GM18502 (cell line): ENCODE data around the gene ZNF443.
"Not testable (repeated sequence)": the region's sequence is repeated elsewhere in the genome, so short reads cannot be mapped to it uniquely, and the experiment has no call there.

Experiments
- ATAC-seq: cut with Tn5 transposase; IDR thresholded peaks from one replicate; pipeline ENCODE4 v1.9.1; 2021; ENCODE audit warnings: mild to moderate bottlenecking; ENCODE audit not compliant: unreplicated experiment, poor library complexity

The ZNF443 gene

GRCh38 chr19:12425236-12425887 lies 15.5 kb downstream of the ZNF443 start:
- ATAC-seq, result no peak

- ATAC-seq, result not testable (repeated sequence)
Measured at GRCh38 chr19:12417273-12417672, 23.5 kb downstream of the ZNF443 start.

- ATAC-seq, result no peak
Measured at GRCh38 chr19:12411893-12412292, 28.9 kb downstream of the ZNF443 start.

GRCh38 chr19:12400633-12401502 lies 40.0 kb downstream of the ZNF443 start, which contains the start of gene ZNF799:
Gene ZNF799 (minus strand): TSS chr19:12401271. CDS start chr19:12401070, 201 bp downstream.
- peak; percentile 87 for ATAC-seq

- peak; percentile 41 for ATAC-seq
Measured at GRCh38 chr19:12399901-12400632, 40.8 kb downstream of the ZNF443 start.

- ATAC-seq, result not testable (repeated sequence)
Measured at GRCh38 chr19:12391148-12391547, 49.7 kb downstream of the ZNF443 start.

- not testable (repeated sequence) for ATAC-seq
Measured at GRCh38 chr19:12386365-12386764, 54.5 kb downstream of the ZNF443 start.

- ATAC-seq, result no peak
Measured at GRCh38 chr19:12380444-12380737, 60.4 kb downstream of the ZNF443 start.

GRCh38 chr19:12379732-12380443 lies 60.9 kb downstream of the ZNF443 start:
- ATAC-seq, result no peak
